SK-N-SH (cell line): ENCODE data around the gene MXD3. TPM values are rescaled to one million over a fixed set of nuclear protein-coding genes. Genes with fewer than 3 reads are reported as not detected.

Experiments used
- CTCF ChIA-PET: fragments of 300-600, 350-600 bp; formaldehyde crosslinking; extraction: SDS; loops from one replicate; lab custom pipeline; 2021; lab: Yijun Ruan, JAX
- POLR2A ChIA-PET: fragments of 350-600 bp; sonication (Branson Sonifier 250); formaldehyde crosslinking; extraction: SDS; loops from one replicate; lab custom pipeline; 2020; ENCODE audit warnings: antibody characterized with exemption, inconsistent platforms; lab: Yijun Ruan, JAX
- DNase-seq: peaks from one replicate; pipeline ENCODE4 v3.0.0; 2012
- H2AFZ ChIP-seq: fragments of 200-600 bp; sonication (generic); 2 replicates; pipeline ENCODE4 v1.8.1; 2016; ENCODE audit warnings: antibody characterized with exemption, mild to moderate bottlenecking, low read depth
- H3F3A ChIP-seq: fragments of 200-600 bp; sonication (generic); replicated peaks from 2 replicates; pipeline ENCODE3; 2016; ENCODE audit warnings: antibody characterized with exemption, mild to moderate bottlenecking; ENCODE audit not compliant: insufficient read depth
- H3K27ac ChIP-seq, 2 experiments: fragments of 200-500 bp in 1 of 2; fragments of 200-600 bp in 1 of 2; sonication (Bioruptor generic) in 1 of 2; sonication (generic), shearing (Covaris generic) in 1 of 2; 2 replicates each; pipeline versions ENCODE4 v1.5.1 to v1.6.1; 2014 to 2016; ENCODE audit warnings: low read depth in 2 of 2, inconsistent platforms in 1 of 2, low read length in 1 of 2, mild to moderate bottlenecking in 1 of 2, mixed read lengths in 1 of 2
- H3K27me3 ChIP-seq: fragments of 200-600 bp; sonication (generic), shearing (Covaris generic); 2 replicates; pipeline ENCODE4 v1.6.1; 2016; ENCODE audit warnings: mixed run types; ENCODE audit not compliant: insufficient read depth
- H3K36me3 ChIP-seq, 2 experiments: fragments of 200-500 bp in 1 of 2; fragments of 200-600 bp in 1 of 2; sonication (Bioruptor generic) in 1 of 2; sonication (generic) in 1 of 2; replicated peaks in 1 of 2; 2 replicates each; pipeline versions ENCODE3 to v1.5.1; 2014 to 2016; ENCODE audit warnings: low read length in 1 of 2, mild to moderate bottlenecking in 1 of 2; ENCODE audit not compliant: insufficient read depth in 2 of 2, control insufficient read depth in 1 of 2
- H3K4me1 ChIP-seq, 2 experiments: fragments of 200-500 bp in 1 of 2; fragments of 200-600 bp in 1 of 2; sonication (Bioruptor generic) in 1 of 2; sonication (generic), shearing (Covaris generic) in 1 of 2; 2 replicates each; pipeline versions ENCODE4 v1.5.1 to v1.6.1; 2014 to 2016; ENCODE audit warnings: low read depth in 1 of 2, low read length in 1 of 2, mixed run types in 1 of 2; ENCODE audit not compliant: insufficient read depth in 2 of 2, control insufficient read depth in 1 of 2
- H3K4me2 ChIP-seq: fragments of 200-600 bp; sonication (generic), shearing (Covaris generic); 2 replicates; pipeline ENCODE4 v1.6.1; 2017; ENCODE audit warnings: mixed run types
- H3K4me3 ChIP-seq, 2 experiments: fragments of 200-500 bp in 1 of 2; fragments of 200-600 bp in 1 of 2; sonication (Bioruptor generic) in 1 of 2; sonication (generic), shearing (Covaris generic) in 1 of 2; 2 replicates each; pipeline versions ENCODE4 v1.5.1 to v1.8.1; 2014 to 2016; ENCODE audit warnings: low read depth in 2 of 2, inconsistent platforms in 1 of 2, low read length in 1 of 2, mild to moderate bottlenecking in 1 of 2, mixed read lengths in 1 of 2, moderate library complexity in 1 of 2
- H3K79me2 ChIP-seq: fragments of 200-600 bp; sonication (generic); 2 replicates; pipeline ENCODE4 v1.8.1; 2017; ENCODE audit warnings: mild to moderate bottlenecking; ENCODE audit not compliant: insufficient read depth
- H3K9ac ChIP-seq: fragments of 200-600 bp; sonication (generic); 2 replicates; pipeline ENCODE4 v1.6.1; 2017; ENCODE audit warnings: mixed run types
- H3K9me2 ChIP-seq: fragments of 200-600 bp; sonication (generic); 2 replicates; pipeline ENCODE4 v1.6.1; 2017; ENCODE audit warnings: mixed run types
- H3K9me3 ChIP-seq: fragments of 200-600 bp; sonication (generic); 2 replicates; pipeline ENCODE4 v1.6.1; 2017; ENCODE audit warnings: mixed run types, mild to moderate bottlenecking, moderate library complexity
- H4K20me1 ChIP-seq: fragments of 200-600 bp; sonication (generic); 2 replicates; pipeline ENCODE4 v1.6.1; 2017; ENCODE audit warnings: mild to moderate bottlenecking, mixed run types; ENCODE audit not compliant: insufficient read depth
- CHD2 ChIP-seq: fragments of 150-350 bp; IDR thresholded peaks from 2 replicates; pipeline ENCODE4 v1.6.1; 2018; ENCODE audit warnings: low read length; ENCODE audit not compliant: partially characterized antibody
- EZH2phosphoT487 ChIP-seq: fragments of 200-600 bp; sonication (generic); IDR thresholded peaks from 2 replicates; pipeline ENCODE4 v1.6.1; 2017; ENCODE audit warnings: low read depth, mixed run types, mild to moderate bottlenecking, antibody characterized with exemption, moderate library complexity, borderline replicate concordance
- FOXM1 ChIP-seq: IDR thresholded peaks from 2 replicates; pipeline ENCODE4 v1.4.0; 2012; ENCODE audit warnings: low read depth, mild to moderate bottlenecking
- MXI1 ChIP-seq: IDR thresholded peaks from 2 replicates; pipeline ENCODE4 v1.6.1; 2012; ENCODE audit warnings: mild to moderate bottlenecking, low read depth, low read length, improper control_type of control experiment
- POLR2AphosphoS5 ChIP-seq: IDR thresholded peaks from 2 replicates; pipeline ENCODE4 v1.6.1; 2012; ENCODE audit warnings: low read depth, low read length
- RFX5 ChIP-seq: IDR thresholded peaks from 2 replicates; pipeline ENCODE4 v1.6.1; 2012; ENCODE audit warnings: mild to moderate bottlenecking, improper control_type of control experiment, low read length
- RXRA ChIP-seq: IDR thresholded peaks from 2 replicates; pipeline ENCODE4 v1.4.0; 2012; ENCODE audit warnings: low read depth, mild to moderate bottlenecking, borderline replicate concordance
- WGBS: methylation state at CpG from one replicate; pipeline ENCODE4 v1.1.6; 2017; ENCODE audit warnings: low lambda C conversion rate; 5-methylcytosine and 5-hydroxymethylcytosine counted together
- polyA plus RNA-seq, 3 experiments: library from polyadenylated mRNA; depleted of rRNA; stranded (reverse); fragments of >200 nt; gene quantifications; 2 replicates each; pipeline ENCODE4 v1.2.3, GENCODE V29; 2012
- TF ChIP-seq, protein P1 (sequence below): fragments of 200-600 bp; sonication (generic); IDR thresholded peaks from 2 replicates; pipeline ENCODE4 v1.6.1; 2017; ENCODE audit warnings: antibody characterized with exemption, mild to moderate bottlenecking, moderate library complexity

Gene MXD3
- polyA plus RNA-seq, 1 of the 3 experiments (the other 2 are of a cell fraction) = 22.6 TPM

DNA sequence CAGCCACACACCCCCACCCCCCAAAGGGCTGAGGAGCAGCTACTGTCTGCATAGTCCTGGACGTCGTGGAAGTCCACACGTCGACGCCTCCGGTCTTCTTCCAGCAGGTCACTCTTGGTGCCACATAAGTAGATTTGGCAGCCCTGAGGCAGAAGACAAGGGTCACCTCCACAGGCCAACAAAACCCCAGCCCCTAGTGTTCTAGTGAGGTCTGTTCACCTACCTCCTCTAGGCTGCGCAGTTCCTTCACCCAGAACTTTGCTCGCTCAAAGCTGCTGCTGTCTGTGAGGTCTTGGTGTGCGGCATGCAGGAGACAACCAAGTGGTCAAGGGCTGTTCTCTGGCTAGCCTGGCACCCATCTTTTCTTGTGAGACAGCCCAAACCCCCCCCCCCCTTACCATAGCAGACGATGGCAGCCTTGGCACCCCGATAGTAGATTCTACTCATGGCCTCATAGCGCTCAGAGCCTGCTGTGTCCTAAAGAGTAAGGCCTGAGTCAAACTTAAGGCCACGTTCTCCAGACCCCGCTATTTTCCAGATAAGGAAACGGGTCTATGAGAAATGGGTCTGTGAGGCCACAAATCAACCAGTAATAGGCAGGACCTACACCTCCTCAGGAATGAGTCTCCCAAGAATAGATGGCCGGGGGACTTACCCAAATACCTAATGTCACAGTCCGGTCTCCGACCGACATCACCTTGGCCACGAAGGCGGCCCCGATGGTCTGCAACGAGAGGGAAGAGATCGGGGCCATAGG lies 9.2 kb downstream of the MXD3 start:
- Histone ChIP-seq H3K9me2 (no peaks in the 10 kb centered on the region), H3K4me2 (peak overlapping the region; percentile 98), H4K20me1 (peaks cover 18% of the 10 kb centered on the region), H3K4me1 (peaks cover 0 to 28% of the 10 kb centered on the region in 2 experiments; a peak in 1 of 4 replicates), H3F3A (peaks cover 18% of the 10 kb centered on the region), H2AFZ (no peak overlapping the region), H3K27me3 (no peaks in the 10 kb centered on the region), H3K9me3 (no peaks in the 10 kb centered on the region), H3K4me3 (peak overlapping the region; percentile 93 to 98), H3K27ac (peak overlapping the region; percentile 76 to 79; a peak in 3 of 4 replicates), H3K36me3 (peaks cover 30 to 59% of the 10 kb centered on the region in 2 experiments), H3K9ac (peak overlapping the region; percentile 90), H3K79me2 (peaks cover 56% of the 10 kb centered on the region)
- TF ChIP-seq MXI1 = no peak
- TF ChIP-seq, protein P1, sequence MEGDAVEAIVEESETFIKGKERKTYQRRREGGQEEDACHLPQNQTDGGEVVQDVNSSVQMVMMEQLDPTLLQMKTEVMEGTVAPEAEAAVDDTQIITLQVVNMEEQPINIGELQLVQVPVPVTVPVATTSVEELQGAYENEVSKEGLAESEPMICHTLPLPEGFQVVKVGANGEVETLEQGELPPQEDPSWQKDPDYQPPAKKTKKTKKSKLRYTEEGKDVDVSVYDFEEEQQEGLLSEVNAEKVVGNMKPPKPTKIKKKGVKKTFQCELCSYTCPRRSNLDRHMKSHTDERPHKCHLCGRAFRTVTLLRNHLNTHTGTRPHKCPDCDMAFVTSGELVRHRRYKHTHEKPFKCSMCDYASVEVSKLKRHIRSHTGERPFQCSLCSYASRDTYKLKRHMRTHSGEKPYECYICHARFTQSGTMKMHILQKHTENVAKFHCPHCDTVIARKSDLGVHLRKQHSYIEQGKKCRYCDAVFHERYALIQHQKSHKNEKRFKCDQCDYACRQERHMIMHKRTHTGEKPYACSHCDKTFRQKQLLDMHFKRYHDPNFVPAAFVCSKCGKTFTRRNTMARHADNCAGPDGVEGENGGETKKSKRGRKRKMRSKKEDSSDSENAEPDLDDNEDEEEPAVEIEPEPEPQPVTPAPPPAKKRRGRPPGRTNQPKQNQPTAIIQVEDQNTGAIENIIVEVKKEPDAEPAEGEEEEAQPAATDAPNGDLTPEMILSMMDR = peak; percentile 19; the same call in 1 of the 2 replicates
- TF ChIP-seq RXRA = no peak
- no peak for TF ChIP-seq RFX5
- no peak for TF ChIP-seq FOXM1
- no peak for TF ChIP-seq EZH2phosphoT487
- peak; percentile 52 for DNase-seq
- POLR2A ChIA-PET = interaction anchor here (1.2 to 1.5 kb wide), 2 partner anchors 49 to 169 kb away, joined by 4 to 5 read pairs; partner anchors contain the start of genes LMAN2 and NSD1
- CTCF ChIA-PET = interaction anchor here (0.8 to 6.5 kb wide), 6 partner anchors 9 to 189 kb away, joined by 3 to 48 read pairs (median 4); no protein-coding TSS in a partner anchor
- 52% methylated on average over 15 of the region's 24 CpGs for WGBS

- Histone ChIP-seq H3K27me3 (no peaks in the 10 kb centered on the region), H3K79me2 (peaks cover 49% of the 10 kb centered on the region), H3F3A (peaks cover 15% of the 10 kb centered on the region), H3K36me3 (peaks cover 25 to 54% of the 10 kb centered on the region in 2 experiments), H3K9me2 (no peaks in the 10 kb centered on the region), H3K9me3 (no peaks in the 10 kb centered on the region), H2AFZ (no peak overlapping the region), H3K4me2 (peak overlapping the region; percentile 98; the same call in 1 of the 2 replicates), H3K4me1 (peaks cover 0 to 28% of the 10 kb centered on the region in 2 experiments; a peak in 1 of 4 replicates), H3K27ac (no peak overlapping the region; a peak in 1 of 4 replicates), H3K9ac (no peak overlapping the region), H3K4me3 (peak overlapping the region in 1 of 2 experiments; percentile 98; a peak in 1 of 4 replicates), H4K20me1 (peaks cover 18% of the 10 kb centered on the region)
- DNase-seq = no peak
- POLR2A ChIA-PET = no interaction called here
- TF ChIP-seq CHD2 = no peak
- peak; percentile 18; the same call in 1 of the 2 replicates for TF ChIP-seq POLR2AphosphoS5
- 60% methylated on average over 2 of the region's 7 CpGs for WGBS
- CTCF ChIA-PET = interaction anchor here (0.8 to 6.5 kb wide), 8 partner anchors 8 to 655 kb away, joined by 3 to 48 read pairs (median 4); no protein-coding TSS in a partner anchor
Observed at GRCh38 chr5:177301503-177302165, 10.1 kb downstream of the MXD3 start.
